ENCODE measurements around the gene FZD10. TPM values are rescaled to one million over a fixed set of nuclear protein-coding genes. Genes with fewer than 3 reads are reported as not detected.

The FZD10 gene
- polyA plus RNA-seq, 3 donors = not detected

GRCh38 chr12:130202201-130202600 is 39.9 kb downstream of the FZD10 start:
- Mint-ChIP-seq H3K36me3 (no peaks in the 10 kb centered on the region), H3K27me3 (ENCODE audit: low read depth in 3 of 3) (peaks cover 1 to 5% (median 1%) of the 10 kb centered on the region in 3 donors), H3K4me1 (no peaks in the 10 kb centered on the region), H3K4me3 (no peak overlapping the region), H3K9me3 (peaks cover 0 to 20% (median 7%) of the 10 kb centered on the region in 7 donors), H3K27ac (no peak overlapping the region)
- TF ChIP-seq CTCF (IDR thresholded peaks at IDR 0.05) = no peak
- Histone ChIP-seq H3K4me2 (replicated peaks; ENCODE audit: extremely low read depth, low read length, poor library complexity, severe bottlenecking) (no peak overlapping the region), H2AFZ (ENCODE audit: insufficient read depth, low read depth, low read length, poor library complexity, severe bottlenecking) (no peak overlapping the region), H3K79me2 (ENCODE audit: insufficient read depth, low read length) (no peaks in the 10 kb centered on the region), H3K4me3 (replicated peaks in 1 of 3; ENCODE audit: low read depth in 2 of 3, low read length in 3 of 3) (no peak overlapping the region), H3K9me3 (replicated peaks in 1 of 2; ENCODE audit: control insufficient read depth in 1 of 2, insufficient read depth in 1 of 2, low read length in 2 of 2) (peaks cover 0 to 25% of the 10 kb centered on the region in 2 donors), H3K27me3 (ENCODE audit: control insufficient read depth in 2 of 2, insufficient read depth in 2 of 2, low read length in 2 of 2) (no peaks in the 10 kb centered on the region), H4K20me1 (ENCODE audit: insufficient read depth, low read length) (no peaks in the 10 kb centered on the region), H3K27ac (ENCODE audit: low read depth in 1 of 2, low read length in 2 of 2) (no peak overlapping the region), H3K9ac (ENCODE audit: insufficient read depth, low read length, poor library complexity, severe bottlenecking) (no peak overlapping the region), H3K4me1 (ENCODE audit: control insufficient read depth in 1 of 2, insufficient read depth in 2 of 2, low read length in 2 of 2) (no peaks in the 10 kb centered on the region), H3K36me3 (replicated peaks in 1 of 2; ENCODE audit: control insufficient read depth in 1 of 2, insufficient read depth in 2 of 2, low read length in 2 of 2) (no peaks in the 10 kb centered on the region)
- DNase-seq = no peak
- intact Hi-C loops (cut with micrococcal nuclease) = no loop called here
- WGBS (ENCODE audit: insufficient coverage) = 76% methylated on average over 5 of the region's 6 CpGs

DNA sequence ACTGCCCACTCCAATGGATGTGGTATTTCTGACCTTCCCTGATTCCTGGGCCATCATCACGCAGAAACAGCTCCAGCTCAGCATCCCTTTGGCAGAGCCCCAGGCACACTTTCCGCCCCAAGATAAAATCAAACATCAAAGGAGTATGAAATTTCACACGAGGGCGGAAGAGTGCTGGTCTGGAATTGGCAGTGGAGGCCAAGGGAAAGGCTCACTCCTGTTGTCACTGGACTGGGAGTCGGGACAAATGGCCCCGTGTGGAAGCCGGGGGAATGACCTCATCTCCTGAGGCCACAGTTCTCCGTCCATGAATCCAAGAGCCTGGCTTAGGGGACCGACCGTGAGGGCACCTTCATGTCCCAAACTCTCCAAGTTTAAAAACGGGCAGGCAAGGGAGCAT is 40.9 kb downstream of the FZD10 start:
- H3K9ac ChIP-seq (ENCODE audit: insufficient read depth, low read length, poor library complexity, severe bottlenecking) = no peak overlapping the region
- no peak overlapping the region for H2AFZ ChIP-seq (ENCODE audit: insufficient read depth, low read depth, low read length, poor library complexity, severe bottlenecking)
- H3K9me3 Mint-ChIP-seq = peaks cover 0 to 20% (median 7%) of the 10 kb centered on the region in 7 donors
- H3K79me2 ChIP-seq (ENCODE audit: insufficient read depth, low read length) = no peaks in the 10 kb centered on the region
- no peaks in the 10 kb centered on the region for H3K4me1 Mint-ChIP-seq
- H3K36me3 ChIP-seq (replicated peaks in 1 of 2; ENCODE audit: control insufficient read depth in 1 of 2, insufficient read depth in 2 of 2, low read length in 2 of 2) = no peaks in the 10 kb centered on the region
- intact Hi-C loops (cut with micrococcal nuclease) = no loop called here
- H3K27ac ChIP-seq (ENCODE audit: low read depth in 1 of 2, low read length in 2 of 2) = no peak overlapping the region
- H3K4me2 ChIP-seq (replicated peaks; ENCODE audit: extremely low read depth, low read length, poor library complexity, severe bottlenecking) = no peak overlapping the region
- H4K20me1 ChIP-seq (ENCODE audit: insufficient read depth, low read length) = no peaks in the 10 kb centered on the region
- TF ChIP-seq CTCF (IDR thresholded peaks at IDR 0.05) = no peak
- no peak overlapping the region for H3K4me3 Mint-ChIP-seq
- peaks cover 1 to 5% (median 1%) of the 10 kb centered on the region in 3 donors for H3K27me3 Mint-ChIP-seq (ENCODE audit: low read depth in 3 of 3)
- H3K9me3 ChIP-seq (replicated peaks in 1 of 2; ENCODE audit: control insufficient read depth in 1 of 2, insufficient read depth in 1 of 2, low read length in 2 of 2) = peaks cover 0 to 25% of the 10 kb centered on the region in 2 donors
- DNase-seq = no peak
- H3K36me3 Mint-ChIP-seq = no peaks in the 10 kb centered on the region
- 51% methylated on average over 11 of the region's 11 CpGs for WGBS (ENCODE audit: insufficient coverage)
- no peak overlapping the region for H3K4me3 ChIP-seq (replicated peaks in 1 of 3; ENCODE audit: low read depth in 2 of 3, low read length in 3 of 3)
- no peak overlapping the region for H3K27ac Mint-ChIP-seq
- no peaks in the 10 kb centered on the region for H3K4me1 ChIP-seq (ENCODE audit: control insufficient read depth in 1 of 2, insufficient read depth in 2 of 2, low read length in 2 of 2)
- no peaks in the 10 kb centered on the region for H3K27me3 ChIP-seq (ENCODE audit: control insufficient read depth in 2 of 2, insufficient read depth in 2 of 2, low read length in 2 of 2)
